Activated CD8-positive, alpha-beta memory T cell treated with anti-CD3 and anti-CD28 coated beads, Interleukin-2, amount 10 ng/mL, durations not matched to agents 7 days and 5 days (primary cell): ENCODE data around the gene BRPF3. TPM values are rescaled to one million over a fixed set of nuclear protein-coding genes. Genes with fewer than 3 reads are reported as not detected.
A peak's percentile ranks its signal among the peaks of the same experiment; 100 is the strongest.

Experiments used
- ATAC-seq: fragments of 150-1000 bp; cut with Tn5 transposase; one replicate; pipeline ENCODE4 v1.10.0; 2021; ENCODE audit warnings: moderate library complexity
- CTCF ChIA-PET: fragments of 350-600 bp; sonication (Branson Sonifier 250); formaldehyde crosslinking; loops from one replicate; lab custom pipeline; 2021; ENCODE audit warnings: antibody characterized with exemption; lab: Charles Lee
- DNase-seq: peaks from one replicate; pipeline ENCODE4 v3.0.0-alpha.2; 2020
- H3K27ac Mint-ChIP-seq: one replicate; pipeline ENCODE4 v1.8.0; 2021; ENCODE audit warnings: mild to moderate bottlenecking, mixed read lengths
- H3K27me3 Mint-ChIP-seq: one replicate; pipeline ENCODE4 v1.8.0; 2021; ENCODE audit warnings: mixed read lengths
- H3K36me3 Mint-ChIP-seq: one replicate; pipeline ENCODE4 v1.8.0; 2021; ENCODE audit warnings: mild to moderate bottlenecking, mixed read lengths
- H3K4me1 Mint-ChIP-seq: one replicate; pipeline ENCODE4 v1.8.0; 2021; ENCODE audit warnings: mixed read lengths
- H3K4me3 Mint-ChIP-seq: one replicate; pipeline ENCODE4 v1.8.0; 2021; ENCODE audit warnings: mild to moderate bottlenecking, moderate library complexity, mixed read lengths
- H3K9me3 Mint-ChIP-seq: one replicate; pipeline ENCODE4 v1.8.0; 2022; ENCODE audit warnings: low read depth, mixed read lengths
- total RNA-seq, 2 experiments: library from RNA; stranded (reverse); gene quantifications; one replicate each; pipeline ENCODE4 v1.2.3, GENCODE V29; 2021

The BRPF3 gene
- 10 to 100 TPM; 13.4 to 14.8 TPM for total RNA-seq

DNA sequence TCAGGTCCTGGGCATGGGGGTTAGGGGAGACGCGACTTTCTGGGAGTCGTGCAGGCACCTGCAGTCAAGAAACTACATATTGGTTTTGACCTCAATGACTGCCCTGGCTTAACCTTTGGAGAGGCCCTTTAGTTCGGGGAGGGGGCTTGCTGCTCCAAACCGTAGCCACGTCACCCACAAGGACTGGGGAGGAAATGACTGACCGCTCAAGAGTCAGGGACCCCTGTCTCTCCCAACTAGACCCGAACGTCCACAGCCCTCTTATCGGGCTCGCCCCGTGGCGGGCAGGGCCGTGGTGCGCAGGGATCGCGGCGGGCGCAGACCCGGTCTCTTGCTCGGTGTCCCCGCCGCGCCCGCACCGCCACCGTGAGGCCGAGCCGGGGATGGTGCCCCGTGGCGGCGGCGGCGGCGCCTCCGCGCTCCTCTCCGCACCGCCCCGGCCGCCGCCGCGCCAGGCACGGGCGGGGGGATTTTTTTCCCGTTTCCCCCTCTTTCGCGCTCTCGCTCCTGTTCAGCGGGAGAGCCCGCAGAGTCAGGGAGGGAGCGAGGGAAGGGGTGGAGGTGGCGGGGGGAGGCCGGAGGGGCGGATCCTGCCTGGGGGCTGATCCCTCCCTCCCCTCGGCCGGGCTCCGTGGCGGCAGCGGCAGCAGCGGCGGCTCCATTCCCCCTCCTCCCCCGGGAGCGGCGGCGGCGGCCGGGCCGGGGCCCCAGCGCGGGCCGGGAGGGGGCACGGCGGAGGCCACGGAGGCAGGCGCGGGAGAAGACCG, at the start of gene BRPF3:
Gene BRPF3, plus strand, starts transcription at position 632 of the 767 bp plus-strand sequence. CDS start 3,579 bp downstream, outside the sequence.
- Mint-ChIP-seq H3K27me3 (peaks cover 4% of the 10 kb centered on the region), H3K4me3 (peak within 1 kb of the TSS; percentile 81), H3K9me3 (no peaks in the 10 kb centered on the region), H3K27ac (peak within 1 kb of the TSS; percentile 94), H3K36me3 (peaks cover 19% of the 10 kb centered on the region), H3K4me1 (peaks cover 24% of the 10 kb centered on the region)
- peak; percentile 61 for ATAC-seq
- DNase-seq, result peak; percentile 79
- CTCF ChIA-PET, result interaction anchor here (0.8 to 1.4 kb wide), 5 partner anchors 10 to 169 kb away, joined by 3 to 8 read pairs (median 3); partner anchors contain the start of gene MAPK14

DNA sequence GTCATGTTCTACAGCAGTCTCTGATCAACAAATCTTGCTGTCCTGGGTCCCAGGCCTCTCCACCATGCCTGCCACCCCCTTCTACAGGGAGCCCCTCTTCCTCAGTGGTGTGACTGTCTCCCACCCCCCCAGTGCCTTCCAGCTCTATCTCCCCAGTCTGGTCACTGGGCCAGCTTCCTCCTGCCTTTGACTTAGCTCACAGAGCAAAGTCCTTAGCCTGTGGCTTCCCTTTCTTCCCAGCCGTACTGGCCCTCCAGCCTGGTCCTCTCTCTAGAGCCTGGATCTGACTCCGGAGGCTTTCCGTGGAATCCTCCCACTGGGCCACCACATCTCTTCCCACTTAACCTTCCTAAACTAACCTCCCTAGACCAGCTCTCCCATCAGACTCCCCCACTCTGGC, 49.2 kb upstream of the BRPF3 start:
- Mint-ChIP-seq H3K27ac (no peak overlapping the region), H3K4me1 (peaks cover 24% of the 10 kb centered on the region), H3K36me3 (peaks cover 11% of the 10 kb centered on the region), H3K27me3 (no peaks in the 10 kb centered on the region), H3K4me3 (no peak overlapping the region), H3K9me3 (peaks cover 6% of the 10 kb centered on the region)
- CTCF ChIA-PET, result no interaction called here
- ATAC-seq (no peak), DNase-seq (no peak)

DNA sequence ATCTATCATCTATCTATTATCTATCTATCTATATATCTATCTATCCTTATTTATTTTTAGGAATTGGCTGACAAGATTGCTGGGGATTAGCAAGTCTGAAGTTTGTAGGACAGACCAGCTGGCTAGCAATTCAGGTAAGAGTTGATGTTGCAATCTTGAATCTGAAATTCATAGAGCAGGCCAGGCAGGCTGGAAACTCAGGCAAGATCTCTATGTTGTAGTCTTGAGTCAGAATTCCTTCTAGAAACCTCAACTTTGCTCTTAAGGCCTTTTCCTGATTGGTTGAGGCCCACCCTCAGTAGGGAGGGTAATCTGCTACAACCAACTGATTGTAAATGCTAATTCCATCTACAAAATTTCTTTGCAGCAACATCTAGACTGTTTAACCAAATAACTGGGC, 47.1 kb upstream of the BRPF3 start:
- Mint-ChIP-seq H3K9me3 (peaks cover 7% of the 10 kb centered on the region), H3K36me3 (peaks cover 14% of the 10 kb centered on the region), H3K27me3 (no peaks in the 10 kb centered on the region), H3K4me3 (no peak overlapping the region), H3K4me1 (peaks cover 23% of the 10 kb centered on the region), H3K27ac (no peak overlapping the region)
- CTCF ChIA-PET, result interaction anchor here (1.1 kb wide), 1 partner anchor 10 kb away, joined by 4 read pairs; no protein-coding TSS in a partner anchor
- ATAC-seq (no peak), DNase-seq (no peak)

DNA sequence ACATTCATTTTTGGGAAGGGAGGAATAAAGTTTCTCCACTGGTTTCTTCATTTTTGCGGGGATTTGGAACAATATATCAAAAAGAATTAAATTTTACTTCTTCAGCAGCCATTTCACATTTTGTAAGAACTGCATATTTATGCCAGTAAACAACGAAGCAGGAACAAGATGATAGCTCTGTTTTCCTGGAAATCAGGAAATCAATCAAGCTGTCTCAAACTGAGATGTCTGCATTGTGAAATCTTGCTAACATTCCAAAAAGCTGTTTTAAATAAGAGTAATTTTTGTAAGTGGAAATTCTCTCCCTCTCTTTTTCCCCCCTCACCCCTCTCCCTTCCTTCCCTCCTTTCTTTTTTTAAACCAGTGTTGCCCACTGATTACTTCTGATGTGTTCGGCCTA, 46.3 kb upstream of the BRPF3 start:
- DNase-seq (no peak), ATAC-seq (no peak)
- H3K4me3 Mint-ChIP-seq, result no peak overlapping the region
- CTCF ChIA-PET, result interaction anchor here (0.5 to 1.1 kb wide), 3 partner anchors 11 to 636 kb away, joined by 3 to 5 read pairs (median 4); no protein-coding TSS in a partner anchor
- peaks cover 23% of the 10 kb centered on the region for H3K4me1 Mint-ChIP-seq
- peaks cover 11% of the 10 kb centered on the region for H3K9me3 Mint-ChIP-seq
- H3K36me3 Mint-ChIP-seq, result peaks cover 17% of the 10 kb centered on the region
- no peak overlapping the region for H3K27ac Mint-ChIP-seq
- H3K27me3 Mint-ChIP-seq, result no peaks in the 10 kb centered on the region

DNA sequence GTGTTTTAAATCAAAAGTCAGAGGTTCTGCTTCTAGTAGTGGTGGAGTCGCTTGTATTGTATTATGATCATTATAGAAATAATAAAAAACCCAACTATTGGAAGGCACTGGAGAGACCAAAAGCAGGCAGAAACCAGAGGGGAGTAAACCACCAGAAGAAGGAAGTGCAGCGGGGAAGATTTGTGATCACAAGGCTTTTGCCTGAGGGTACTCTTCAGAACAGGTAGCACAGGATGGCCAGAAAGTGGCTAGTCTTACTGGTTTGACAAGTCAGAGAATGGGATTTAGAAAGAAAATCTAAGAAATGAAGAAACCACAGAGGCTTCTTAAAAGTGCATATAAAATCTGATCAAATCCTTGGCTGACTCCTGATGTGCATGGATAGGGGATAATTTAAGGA, 42.3 kb upstream of the BRPF3 start:
- Mint-ChIP-seq H3K27me3 (no peaks in the 10 kb centered on the region), H3K27ac (no peak overlapping the region), H3K4me1 (peaks cover 13% of the 10 kb centered on the region), H3K9me3 (peaks cover 17% of the 10 kb centered on the region), H3K4me3 (no peak overlapping the region), H3K36me3 (peaks cover 23% of the 10 kb centered on the region)
- CTCF ChIA-PET, result no interaction called here
- DNase-seq, result no peak
- no peak for ATAC-seq

DNA sequence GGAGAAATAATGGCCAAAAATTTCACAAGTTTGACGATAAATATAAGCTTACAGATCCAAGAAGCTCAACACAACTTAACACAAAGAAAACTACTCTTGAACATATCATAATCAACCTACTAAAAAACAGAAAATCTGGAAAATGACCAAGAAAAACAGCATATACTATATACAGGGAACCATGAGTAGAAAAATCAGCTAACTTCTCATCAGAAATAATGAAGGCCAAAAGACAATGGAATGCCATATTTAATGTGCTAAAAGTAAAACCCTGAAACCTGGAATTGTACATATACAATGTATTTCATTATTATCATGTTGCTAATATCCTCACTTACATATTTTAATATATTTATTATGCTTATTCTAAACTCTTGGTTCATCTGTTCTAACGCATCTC, 40.9 kb upstream of the BRPF3 start:
- ATAC-seq (no peak), DNase-seq (no peak)
- Mint-ChIP-seq H3K4me1 (peaks cover 3% of the 10 kb centered on the region), H3K27ac (no peak overlapping the region), H3K36me3 (peaks cover 27% of the 10 kb centered on the region), H3K27me3 (no peaks in the 10 kb centered on the region), H3K4me3 (no peak overlapping the region), H3K9me3 (peaks cover 20% of the 10 kb centered on the region)
- CTCF ChIA-PET, result interaction anchor here (1.2 kb wide), 1 partner anchor 62 kb away, joined by 3 read pairs; no protein-coding TSS in a partner anchor

DNA sequence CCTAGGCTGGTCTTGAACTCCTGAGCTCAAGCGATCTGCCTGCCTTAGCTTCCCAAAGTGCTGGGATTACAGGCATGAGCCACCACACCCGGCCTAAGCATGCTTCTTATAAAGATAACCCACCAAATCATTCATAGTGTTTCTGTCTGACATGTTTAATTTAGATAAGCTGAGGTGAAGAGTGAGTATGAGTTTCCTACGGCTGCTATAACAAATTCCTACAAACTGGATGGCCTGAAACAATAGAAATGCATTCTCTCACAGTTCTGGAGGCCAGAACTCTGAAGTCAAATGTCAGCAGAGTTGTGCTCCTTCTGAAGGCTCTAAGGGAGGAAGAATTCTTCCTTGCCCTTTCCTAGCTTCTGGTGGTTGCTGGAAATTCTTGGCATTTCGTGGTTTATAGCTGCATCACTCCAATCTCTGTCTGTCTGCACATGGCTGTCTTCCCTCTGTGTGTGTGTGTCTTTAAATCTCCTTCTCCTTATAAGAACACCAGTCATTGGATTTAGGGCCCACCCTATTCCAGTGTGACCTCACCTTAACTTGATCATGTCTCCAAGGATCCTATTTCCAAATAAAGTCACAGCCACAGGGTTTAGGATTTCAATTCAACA, 36.3 kb upstream of the BRPF3 start:
- Mint-ChIP-seq H3K27me3 (no peaks in the 10 kb centered on the region), H3K36me3 (peaks cover 20% of the 10 kb centered on the region), H3K9me3 (peaks cover 14% of the 10 kb centered on the region), H3K4me1 (no peaks in the 10 kb centered on the region), H3K27ac (no peak overlapping the region), H3K4me3 (no peak overlapping the region)
- CTCF ChIA-PET, result no interaction called here
- DNase-seq (no peak), ATAC-seq (no peak)

DNA sequence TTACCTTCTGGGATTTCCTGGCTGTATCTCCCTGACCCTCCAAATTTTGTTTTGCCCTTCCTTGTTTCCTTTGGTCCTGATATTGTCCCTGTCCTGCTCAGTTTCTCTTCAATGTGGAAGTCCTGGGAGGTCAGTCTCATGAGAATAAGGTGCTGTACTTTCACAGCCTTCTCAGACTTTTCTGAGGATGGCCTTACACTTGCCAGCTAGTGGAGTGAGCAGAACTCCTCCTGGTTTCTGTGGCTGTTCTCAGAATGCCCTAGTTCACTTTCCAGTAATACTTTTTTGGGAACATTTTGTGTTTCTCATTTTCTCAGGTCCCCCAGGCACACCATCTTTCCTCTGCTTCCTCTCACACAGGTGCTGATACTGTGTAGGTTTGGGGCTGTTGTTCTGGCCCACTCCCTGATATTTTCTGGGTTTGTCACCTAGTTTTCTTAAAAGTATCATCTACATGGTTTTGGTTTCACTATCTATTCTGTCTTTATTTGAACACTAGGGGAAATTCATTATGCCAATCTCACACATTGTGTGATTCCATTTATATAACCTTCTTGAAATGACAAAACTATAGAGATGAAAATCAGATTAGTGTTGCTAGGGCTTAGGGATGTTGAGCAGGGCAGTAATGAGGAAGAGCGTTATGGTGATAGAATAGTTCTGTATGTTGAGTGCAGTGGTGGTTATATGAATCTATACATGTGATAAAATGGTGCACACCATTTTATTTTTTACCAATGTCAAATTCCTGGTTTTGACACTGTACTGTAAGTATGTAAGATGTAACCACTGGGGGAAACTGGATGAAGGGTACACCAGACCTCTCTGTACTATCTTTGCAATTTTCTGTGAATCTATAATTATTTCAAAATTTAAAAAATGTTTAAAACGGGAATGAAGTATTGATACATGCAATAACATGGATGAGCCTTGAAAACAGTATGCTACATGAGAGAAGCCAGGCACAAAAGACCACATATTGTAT, 27.2 kb upstream of the BRPF3 start:
- peak overlapping the region; percentile 78 for H3K27ac Mint-ChIP-seq
- H3K27me3 Mint-ChIP-seq, result no peaks in the 10 kb centered on the region
- DNase-seq, result no peak
- H3K9me3 Mint-ChIP-seq, result no peaks in the 10 kb centered on the region
- CTCF ChIA-PET, result interaction anchor here (0.9 to 1.6 kb wide), 2 partner anchors 133 to 142 kb away, joined by 3 read pairs; partner anchors contain the start of gene MAPK14
- peak; percentile 72 for ATAC-seq
- H3K4me1 Mint-ChIP-seq, result peaks cover 26% of the 10 kb centered on the region
- H3K4me3 Mint-ChIP-seq, result peak overlapping the region; percentile 29
- peaks cover 9% of the 10 kb centered on the region for H3K36me3 Mint-ChIP-seq

DNA sequence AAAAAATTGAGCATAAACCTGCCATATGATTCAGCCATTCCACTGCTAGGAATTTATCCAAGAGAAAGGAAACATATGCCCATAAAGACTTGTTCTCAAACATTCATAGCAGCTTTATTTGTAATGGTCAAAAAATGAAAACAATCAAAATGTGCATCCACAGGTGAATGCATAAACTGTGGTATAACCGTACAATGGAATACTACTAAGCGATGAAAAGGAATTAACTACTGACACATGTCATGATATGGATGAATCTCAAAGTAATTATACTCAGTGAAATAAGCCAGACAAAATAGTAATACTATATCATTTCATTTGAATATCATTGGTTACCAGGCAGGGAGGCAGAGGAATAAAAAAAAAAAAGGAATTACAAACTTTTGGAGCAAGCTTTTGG, 25.8 kb upstream of the BRPF3 start:
- ATAC-seq (no peak), DNase-seq (no peak)
- H3K9me3 Mint-ChIP-seq, result no peaks in the 10 kb centered on the region
- CTCF ChIA-PET, result interaction anchor here (0.9 to 2.0 kb wide), 2 partner anchors 38 to 143 kb away, joined by 3 to 5 read pairs; partner anchors contain the start of gene MAPK14
- H3K27ac Mint-ChIP-seq, result no peak overlapping the region
- H3K4me3 Mint-ChIP-seq, result no peak overlapping the region
- peaks cover 26% of the 10 kb centered on the region for H3K4me1 Mint-ChIP-seq
- peaks cover 11% of the 10 kb centered on the region for H3K36me3 Mint-ChIP-seq
- no peaks in the 10 kb centered on the region for H3K27me3 Mint-ChIP-seq

DNA sequence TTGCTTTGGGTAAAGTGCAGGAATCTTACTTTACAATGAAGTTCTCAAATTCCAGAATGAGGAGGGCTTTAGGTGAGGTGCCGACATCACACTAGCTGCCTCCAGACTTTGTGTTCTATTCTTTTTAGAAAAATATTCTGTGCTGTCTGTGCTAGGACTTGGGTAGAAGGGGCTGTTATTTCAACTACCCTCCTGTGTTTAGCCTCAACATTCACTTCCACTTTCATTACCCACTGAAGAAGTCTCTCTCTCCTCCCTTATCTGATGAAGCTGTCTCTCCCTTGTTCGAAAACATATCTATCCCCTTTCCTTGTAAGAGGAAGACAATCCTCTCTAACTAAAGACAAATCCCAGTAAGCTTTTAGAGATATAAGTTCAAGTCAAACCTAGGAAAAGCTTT, 25.0 kb upstream of the BRPF3 start:
- peaks cover 26% of the 10 kb centered on the region for H3K4me1 Mint-ChIP-seq
- peak overlapping the region; percentile 27 for H3K27ac Mint-ChIP-seq
- DNase-seq (no peak), ATAC-seq (peak; percentile 72)
- peak overlapping the region; percentile 12 for H3K4me3 Mint-ChIP-seq
- peaks cover 13% of the 10 kb centered on the region for H3K36me3 Mint-ChIP-seq
- CTCF ChIA-PET, result interaction anchor here (0.5 to 2.0 kb wide), 5 partner anchors 35 to 565 kb away, joined by 3 to 5 read pairs (median 4); no protein-coding TSS in a partner anchor
- no peaks in the 10 kb centered on the region for H3K27me3 Mint-ChIP-seq
- no peaks in the 10 kb centered on the region for H3K9me3 Mint-ChIP-seq

DNA sequence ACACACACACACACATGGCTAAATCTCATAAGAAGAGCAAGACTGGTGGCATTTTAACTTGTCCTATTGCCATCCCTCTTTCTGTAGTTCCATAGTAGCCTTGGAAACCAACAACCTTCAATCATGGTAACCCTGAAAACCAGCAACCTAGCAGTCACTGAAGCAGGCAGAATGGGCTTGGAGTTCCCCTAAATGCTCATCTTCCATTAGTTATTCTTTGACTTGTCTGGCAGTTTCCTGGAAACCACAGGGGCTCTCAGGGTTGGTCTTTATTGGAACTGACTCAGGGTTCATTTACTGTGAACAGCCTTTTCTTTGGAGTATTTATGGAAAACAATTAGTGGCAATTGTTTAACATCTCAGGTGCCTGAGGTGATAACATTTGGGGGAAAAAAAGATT, 19.4 kb upstream of the BRPF3 start:
- no peak overlapping the region for H3K27ac Mint-ChIP-seq
- ATAC-seq (no peak), DNase-seq (no peak)

DNA sequence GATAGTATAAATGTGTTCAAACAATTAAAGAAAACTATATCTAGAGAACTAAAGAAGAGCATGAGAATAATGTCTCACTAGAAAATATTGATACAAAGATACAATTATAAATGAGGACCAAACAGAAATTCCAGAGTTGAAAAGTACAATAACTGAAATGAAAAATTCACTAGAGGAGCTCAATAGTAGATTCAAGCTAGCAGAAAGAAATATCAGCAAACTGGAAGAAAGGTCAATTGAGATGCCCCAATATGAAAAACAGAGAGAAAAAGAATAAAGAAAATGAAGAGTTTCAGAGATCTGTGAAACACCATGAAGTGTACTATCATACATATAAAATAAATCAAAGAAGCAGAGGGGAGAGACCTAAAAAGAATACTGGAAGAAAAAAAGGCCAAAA, 18.0 kb upstream of the BRPF3 start:
- DNase-seq, result no peak
- Mint-ChIP-seq H3K4me1 (peaks cover 8% of the 10 kb centered on the region), H3K27ac (no peak overlapping the region), H3K4me3 (no peak overlapping the region), H3K9me3 (peaks cover 10% of the 10 kb centered on the region), H3K27me3 (no peaks in the 10 kb centered on the region), H3K36me3 (peaks cover 30% of the 10 kb centered on the region)
- ATAC-seq, result no peak
- CTCF ChIA-PET, result no interaction called here

More for the DNA sequence above, 19.4 kb upstream of the BRPF3 start:
- CTCF ChIA-PET, result no interaction called here
- Mint-ChIP-seq H3K27me3 (no peaks in the 10 kb centered on the region), H3K9me3 (peaks cover 10% of the 10 kb centered on the region), H3K4me3 (no peak overlapping the region), H3K4me1 (peaks cover 8% of the 10 kb centered on the region), H3K36me3 (peaks cover 28% of the 10 kb centered on the region)

DNA sequence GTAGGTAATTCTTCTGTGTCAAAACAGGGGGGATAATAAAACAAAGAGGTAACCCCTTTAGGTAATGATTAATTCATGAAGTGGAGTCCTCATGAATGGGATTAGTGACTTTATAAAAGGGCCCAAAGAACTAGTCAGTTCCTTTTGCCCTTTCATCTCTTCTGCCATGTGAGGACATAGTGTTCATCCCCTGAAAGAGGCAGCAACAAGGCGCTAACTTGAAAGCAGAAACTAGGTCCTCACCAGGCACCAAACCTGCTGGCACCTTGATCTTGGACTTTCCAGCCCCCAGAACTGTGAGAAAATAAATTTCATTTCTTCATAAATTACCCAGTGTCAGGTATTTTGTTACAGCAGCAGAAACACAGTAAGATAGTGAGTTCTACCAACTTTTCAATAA, 16.4 kb upstream of the BRPF3 start:
- Mint-ChIP-seq H3K4me1 (peaks cover 8% of the 10 kb centered on the region), H3K9me3 (peaks cover 10% of the 10 kb centered on the region), H3K36me3 (peaks cover 30% of the 10 kb centered on the region), H3K4me3 (no peak overlapping the region), H3K27me3 (no peaks in the 10 kb centered on the region), H3K27ac (no peak overlapping the region)
- CTCF ChIA-PET, result no interaction called here
- ATAC-seq (no peak), DNase-seq (no peak)
